ENCODE results near the gene TRAPPC5. TPM values are rescaled to one million over a fixed set of nuclear protein-coding genes. Genes with fewer than 3 reads are reported as not detected.

Gene TRAPPC5
- 100 to 1,000 TPM in 4 of 8 experiments, 10 to 100 TPM in 4; 54.1 to 192 (median 109) TPM for total RNA-seq

- H3K27ac ChIP-seq: peak within 1 kb of the TSS; percentile 57 to 79
- peak; percentile 53 to 85 (median 80) for ATAC-seq (replicated peaks in 6 of 8)
- H3K4me3 ChIP-seq: peak within 1 kb of the TSS; percentile 60 to 97 (median 95)
- WGBS, 10 experiments: 0% methylated on average over 3 to 7 of the region's 79 CpGs; no CpG with 5 or more reads in 7 of the 10 experiments
- peaks cover 10 to 11% of the 10 kb centered on the region in 2 donors for H3K4me1 ChIP-seq (replicated peaks in 1 of 2)
- in situ Hi-C loops (cut with MboI; ENCODE audit: low pct_unique_long_range_greater_than_20kb in 2 of 9, low sequenced_read_pairs in 9 of 9, unreplicated experiment in 9 of 9): no loop called here
Observed at GRCh38 chr19:7680606-7681339, at the start of gene TRAPPC5. TRAPPC5 (plus strand) TSS chr19:7680833; CDS start chr19:7682254, 1,421 bp downstream.

DNA sequence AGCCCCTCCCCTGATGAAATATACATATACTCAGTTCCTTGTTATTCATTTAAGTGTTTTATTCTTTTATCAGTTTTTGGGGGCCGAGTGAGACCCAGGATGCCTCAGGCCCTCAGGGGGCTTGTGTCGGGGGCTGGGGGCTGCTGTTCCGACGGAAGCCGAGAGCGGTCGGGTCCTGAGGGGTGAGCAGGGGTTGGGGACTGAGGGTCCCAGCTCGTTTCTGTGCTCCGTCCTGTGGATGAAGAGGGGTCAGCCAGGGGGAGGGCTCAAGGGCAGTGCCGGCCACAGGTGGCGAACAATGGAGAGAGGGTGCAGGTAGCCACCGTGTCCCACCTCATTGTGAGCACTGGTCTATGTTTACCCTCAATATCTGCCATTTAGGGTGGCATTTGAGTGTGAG lies 49.1 kb upstream of the TRAPPC5 start:
- in situ Hi-C loops (cut with MboI; ENCODE audit: low pct_unique_long_range_greater_than_20kb in 2 of 9, low sequenced_read_pairs in 9 of 9, unreplicated experiment in 9 of 9): no loop called here
- H3K4me1 ChIP-seq (replicated peaks in 1 of 2): peaks cover 10 to 14% of the 10 kb centered on the region in 2 donors
- no peak overlapping the region for H3K4me3 ChIP-seq
- no peak overlapping the region for H3K27ac ChIP-seq
- no peak for ATAC-seq (replicated peaks in 6 of 8)
- WGBS, 10 experiments: 96 to 100% (median 96%) methylated on average over 4 to 6 of the region's 12 CpGs; no CpG with 5 or more reads in 7 of the 10 experiments

DNA sequence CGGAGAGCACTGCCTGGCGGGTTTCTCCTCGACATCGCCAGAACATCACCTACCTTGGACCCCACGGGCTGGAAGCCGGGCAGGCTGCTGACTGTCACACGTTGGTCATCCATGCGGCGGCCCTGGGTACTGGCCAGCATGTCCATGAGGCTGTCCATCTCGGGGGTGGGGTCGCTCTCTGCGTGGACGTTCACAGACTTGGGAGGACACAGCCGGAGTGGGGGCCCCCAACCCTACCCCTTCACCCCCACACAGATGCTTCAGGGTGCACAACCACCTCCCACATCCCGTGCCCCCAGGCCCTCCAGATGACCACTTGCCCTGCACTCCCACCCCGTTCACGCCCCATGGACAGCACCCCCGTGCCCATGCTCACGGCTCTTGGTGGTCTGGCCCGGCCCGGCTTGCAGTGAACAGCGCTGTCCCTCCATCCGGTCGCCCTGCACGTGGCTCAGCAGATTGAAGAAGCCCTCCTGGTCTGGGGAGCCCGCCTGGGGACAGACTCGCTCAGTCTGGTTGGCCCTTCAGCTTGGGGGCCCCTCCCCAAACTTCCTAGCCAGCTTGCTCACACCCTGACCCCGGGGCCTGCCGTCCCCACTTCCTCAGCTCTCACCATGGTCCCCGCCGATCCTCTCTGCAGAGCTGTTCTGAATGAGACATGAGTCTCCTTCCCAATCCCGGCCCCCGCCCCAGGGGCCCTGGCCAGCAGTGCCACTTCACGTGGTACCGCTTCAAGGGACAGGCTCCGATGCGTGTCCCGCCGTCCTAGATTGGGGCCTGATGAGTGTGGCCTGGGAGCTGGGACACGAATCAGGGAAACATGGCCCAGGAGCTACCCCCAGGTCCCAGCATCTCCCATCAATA lies 48.1 kb upstream of the TRAPPC5 start:
- Histone ChIP-seq H3K4me3 (no peak overlapping the region), H3K27ac (no peak overlapping the region), H3K4me1 (replicated peaks in 1 of 2) (peaks cover 10 to 14% of the 10 kb centered on the region in 2 donors)
- ATAC-seq (replicated peaks in 6 of 8): no peak
- 70 to 100% (median 92%) methylated on average over 1 to 2 of the region's 40 CpGs; no CpG with 5 or more reads in 5 of the 10 experiments for WGBS, 10 experiments
- in situ Hi-C loops (cut with MboI; ENCODE audit: low pct_unique_long_range_greater_than_20kb in 2 of 9, low sequenced_read_pairs in 9 of 9, unreplicated experiment in 9 of 9): no loop called here

GRCh38 chr19:7633698-7634097 lies 46.9 kb upstream of the TRAPPC5 start, which contains the start of gene PCP2:
PCP2 (minus strand) TSS chr19:7633719; CDS start chr19:7633457, 262 bp downstream.
- no CpG with 5 or more reads among the region's 2 CpGs for whole genome bisulfite sequencing, 10 experiments
- no peak for ATAC-seq (replicated peaks in 6 of 8)

GRCh38 chr19:7635670-7636069 lies 45.0 kb upstream of the TRAPPC5 start:
- Histone ChIP-seq H3K27ac (no peak overlapping the region), H3K4me1 (replicated peaks in 1 of 2) (peaks cover 3% of the 10 kb centered on the region in 2 donors), H3K4me3 (no peak overlapping the region)
- ATAC-seq (replicated peaks in 6 of 8): no peak
- 0 to 60% (median 25%) methylated on average over 1 to 5 of the region's 6 CpGs; no CpG with 5 or more reads in 3 of the 10 experiments for WGBS, 10 experiments
- in situ Hi-C loops (cut with MboI; ENCODE audit: low pct_unique_long_range_greater_than_20kb in 2 of 9, low sequenced_read_pairs in 9 of 9, unreplicated experiment in 9 of 9): no loop called here

More at GRCh38 chr19:7633698-7634097, 46.9 kb upstream of the TRAPPC5 start, which contains the start of gene PCP2:
- Histone ChIP-seq H3K4me3 (no peak within 1 kb of the TSS), H3K4me1 (replicated peaks in 1 of 2) (peaks cover 6 to 7% of the 10 kb centered on the region in 2 donors), H3K27ac (no peak within 1 kb of the TSS)
- in situ Hi-C loops (cut with MboI; ENCODE audit: low pct_unique_long_range_greater_than_20kb in 2 of 9, low sequenced_read_pairs in 9 of 9, unreplicated experiment in 9 of 9): no loop called here

GRCh38 chr19:7636317-7636690 lies 44.3 kb upstream of the TRAPPC5 start:
- 19 to 100% (median 59%) methylated on average over 1 to 11 of the region's 16 CpGs; no CpG with 5 or more reads in 2 of the 10 experiments for WGBS, 10 experiments
- no peaks in the 10 kb centered on the region for H3K4me1 ChIP-seq (replicated peaks in 1 of 2)
- in situ Hi-C loops (cut with MboI; ENCODE audit: low pct_unique_long_range_greater_than_20kb in 2 of 9, low sequenced_read_pairs in 9 of 9, unreplicated experiment in 9 of 9): no loop called here
- no peak for ATAC-seq (replicated peaks in 6 of 8)
- H3K27ac ChIP-seq: no peak overlapping the region
- H3K4me3 ChIP-seq: peak overlapping the region in 1 of 5 donors; percentile 31

DNA sequence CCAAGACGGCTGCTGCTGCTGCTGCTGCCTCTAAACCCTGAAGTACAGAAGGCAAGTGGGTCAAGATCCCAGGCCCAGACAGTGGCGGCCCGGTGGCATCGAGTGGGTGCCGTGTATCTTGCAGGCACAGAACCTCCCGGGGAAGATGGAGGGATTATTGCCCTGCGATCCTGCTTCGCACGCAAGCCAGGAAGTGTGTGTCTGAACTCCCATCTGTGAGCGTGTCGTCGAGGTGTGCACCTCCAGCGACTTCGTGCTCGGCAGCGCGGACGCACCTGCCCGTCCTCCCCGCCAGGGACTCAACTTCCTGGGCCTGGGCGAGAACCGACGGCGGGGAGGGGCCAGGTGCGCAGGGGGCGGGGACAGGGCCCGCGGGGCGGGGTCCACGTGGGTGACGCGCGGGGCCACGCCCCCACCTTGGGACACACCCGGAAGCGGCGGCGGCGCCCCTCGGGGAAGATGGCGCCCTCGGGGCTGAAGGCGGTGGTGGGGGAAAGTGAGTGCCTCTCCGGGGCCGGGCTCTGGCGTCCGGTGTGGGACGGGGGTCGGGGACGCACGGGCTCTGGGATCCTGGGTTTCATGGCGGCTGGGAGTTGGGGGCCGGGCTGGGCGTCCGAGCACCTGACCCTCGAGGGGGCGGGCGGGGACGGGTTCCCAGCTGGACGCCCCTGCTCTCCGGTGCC lies 43.8 kb upstream of the TRAPPC5 start, which contains the start of gene STXBP2:
Gene STXBP2, plus strand, starts transcription at position 420 of the 683 bp plus-strand sequence. Its CDS starts 40 bp downstream, at position 460.
- Histone ChIP-seq H3K27ac (no peak within 1 kb of the TSS), H3K4me3 (peak within 1 kb of the TSS in 1 of 5 donors; percentile 31), H3K4me1 (replicated peaks in 1 of 2) (no peaks in the 10 kb centered on the region)
- 0 to 17% (median 7%) methylated on average over 1 to 8 of the region's 61 CpGs; no CpG with 5 or more reads in 6 of the 10 experiments for WGBS, 10 experiments
- in situ Hi-C loops (cut with MboI; ENCODE audit: low pct_unique_long_range_greater_than_20kb in 2 of 9, low sequenced_read_pairs in 9 of 9, unreplicated experiment in 9 of 9): no loop called here
- ATAC-seq (replicated peaks in 6 of 8): peak in 3 of 8 experiments; percentile 10 to 75 (median 19)

DNA sequence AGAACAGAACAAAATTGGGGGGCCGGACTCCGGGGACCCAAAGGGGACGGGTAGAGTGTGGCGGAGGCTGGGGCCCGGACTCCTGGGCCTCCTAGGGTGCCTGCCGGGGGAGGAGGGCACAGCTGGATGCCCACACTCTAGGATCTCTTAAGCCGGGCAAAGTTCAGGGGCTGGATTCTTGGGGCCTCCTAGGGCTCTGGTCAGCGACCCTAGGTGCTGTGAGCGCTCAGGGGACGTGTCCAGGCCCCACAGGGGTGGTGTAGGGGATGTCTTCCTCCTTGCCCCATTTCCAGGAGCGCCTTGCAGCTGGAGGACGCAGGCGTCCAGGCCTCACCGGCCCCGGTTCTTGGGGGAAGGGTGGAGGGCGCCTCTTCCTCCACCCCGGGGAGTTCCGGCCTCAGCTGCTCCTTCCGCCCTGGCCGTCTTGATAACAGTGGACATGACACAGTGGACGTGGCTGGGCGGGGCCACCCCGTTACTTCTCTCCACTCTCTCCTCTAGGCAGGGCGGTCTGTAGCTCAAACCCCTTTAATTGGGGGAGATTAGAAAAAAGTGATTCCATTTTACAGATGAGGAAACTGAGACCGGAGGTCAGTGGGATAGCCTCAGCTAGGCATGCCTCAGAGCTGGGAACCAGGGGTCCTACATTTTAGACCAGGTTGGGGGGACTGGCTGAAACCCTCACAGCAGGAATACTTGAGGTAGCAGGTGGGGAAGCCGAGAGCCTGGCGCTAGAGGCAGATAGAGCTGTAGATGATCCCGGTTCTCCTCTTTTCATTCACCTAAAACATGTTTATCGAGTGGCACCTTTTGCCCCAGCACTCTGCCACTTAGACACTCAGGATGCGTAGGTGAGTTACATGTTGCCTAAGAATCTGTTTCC lies 43.0 kb upstream of the TRAPPC5 start:
- H3K4me3 ChIP-seq: peak overlapping the region in 1 of 5 donors; percentile 31
- in situ Hi-C loops (cut with MboI; ENCODE audit: low pct_unique_long_range_greater_than_20kb in 2 of 9, low sequenced_read_pairs in 9 of 9, unreplicated experiment in 9 of 9): no loop called here
- H3K27ac ChIP-seq: no peak overlapping the region
- ATAC-seq (replicated peaks in 6 of 8): peak in 3 of 8 experiments; percentile 5 to 51 (median 13)
- no peaks in the 10 kb centered on the region for H3K4me1 ChIP-seq (replicated peaks in 1 of 2)
- 17 to 88% (median 56%) methylated on average over 2 to 11 of the region's 30 CpGs; no CpG with 5 or more reads in 6 of the 10 experiments for WGBS, 10 experiments

GRCh38 chr19:7638802-7639465 lies 41.7 kb upstream of the TRAPPC5 start:
- no peak overlapping the region for H3K27ac ChIP-seq
- peak in 2 of 8 experiments; percentile 18 for ATAC-seq (replicated peaks in 6 of 8)
- WGBS, 10 experiments: 17 to 100% (median 38%) methylated on average over 1 to 8 of the region's 12 CpGs; no CpG with 5 or more reads in 4 of the 10 experiments
- in situ Hi-C loops (cut with MboI; ENCODE audit: low pct_unique_long_range_greater_than_20kb in 2 of 9, low sequenced_read_pairs in 9 of 9, unreplicated experiment in 9 of 9): no loop called here
- H3K4me1 ChIP-seq (replicated peaks in 1 of 2): no peaks in the 10 kb centered on the region
- H3K4me3 ChIP-seq: no peak overlapping the region

- H3K27ac ChIP-seq: no peak overlapping the region
- 70 to 100% (median 90%) methylated on average over 1 to 8 of the region's 13 CpGs; no CpG with 5 or more reads in 3 of the 10 experiments for WGBS, 10 experiments
- ATAC-seq (replicated peaks in 6 of 8): no peak
- in situ Hi-C loops (cut with MboI; ENCODE audit: low pct_unique_long_range_greater_than_20kb in 2 of 9, low sequenced_read_pairs in 9 of 9, unreplicated experiment in 9 of 9): no loop called here
- H3K4me3 ChIP-seq: no peak overlapping the region
- no peaks in the 10 kb centered on the region for H3K4me1 ChIP-seq (replicated peaks in 1 of 2)
Observed at GRCh38 chr19:7639863-7640348, 40.7 kb upstream of the TRAPPC5 start.

DNA sequence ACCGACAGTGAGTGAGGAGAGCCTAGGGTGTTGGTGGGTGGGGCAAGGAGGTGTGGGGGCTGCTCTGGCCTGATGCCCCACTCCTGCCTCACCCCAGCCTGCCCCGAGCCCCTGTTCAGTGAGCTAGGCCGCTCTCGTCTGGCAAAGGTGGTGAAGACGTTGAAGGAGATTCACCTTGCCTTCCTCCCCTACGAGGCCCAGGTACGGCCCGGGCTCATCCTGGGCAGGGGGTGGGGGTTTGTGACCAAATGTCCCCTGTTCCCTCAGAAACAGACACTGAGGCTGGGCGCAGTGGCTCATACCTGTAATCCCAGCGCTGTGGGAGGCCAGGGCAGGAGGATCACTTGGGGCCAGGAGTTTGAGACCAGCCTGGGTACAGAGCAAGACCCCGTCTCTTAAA lies 39.8 kb upstream of the TRAPPC5 start:
- no peak overlapping the region for H3K27ac ChIP-seq
- no peak for ATAC-seq (replicated peaks in 6 of 8)
- H3K4me3 ChIP-seq: no peak overlapping the region
- H3K4me1 ChIP-seq (replicated peaks in 1 of 2): no peaks in the 10 kb centered on the region
- in situ Hi-C loops (cut with MboI; ENCODE audit: low pct_unique_long_range_greater_than_20kb in 2 of 9, low sequenced_read_pairs in 9 of 9, unreplicated experiment in 9 of 9): no loop called here
- WGBS, 10 experiments: 67 to 100% (median 95%) methylated on average over 1 to 4 of the region's 11 CpGs; no CpG with 5 or more reads in 7 of the 10 experiments
